CD4-positive, alpha-beta memory T cell (primary cell): ENCODE results near the gene RSKR. TPM values are rescaled to one million over a fixed set of nuclear protein-coding genes. Genes with fewer than 3 reads are reported as not detected.
"Not testable (repeated sequence)": the region's sequence is repeated elsewhere in the genome, so short reads cannot be mapped to it uniquely, and the experiment has no call there.

Source experiments
- CTCF ChIA-PET: fragments of 350-600 bp; sonication (Branson Sonifier 250); formaldehyde crosslinking; loops from one replicate; lab custom pipeline; 2021; ENCODE audit warnings: inconsistent platforms; ENCODE audit not compliant: partially characterized antibody; lab: Charles Lee
- POLR2A ChIA-PET: fragments of 350-600 bp; sonication (Branson Sonifier 250); formaldehyde crosslinking; loops from one replicate; lab custom pipeline; 2021; ENCODE audit not compliant: partially characterized antibody; lab: Charles Lee
- DNase-seq, 5 donors: peaks; one replicate each; pipeline versions ENCODE4 v3.0.0 to v3.0.0-alpha.2; 2020 to 2022; ENCODE audit warnings: mixed read lengths in 1 of 5
- H3K27ac ChIP-seq: one replicate; pipeline ENCODE4 v1.7.0; 2013; ENCODE audit warnings: low read depth, low read length
- H3K27me3 ChIP-seq: 2 replicates; pipeline ENCODE4 v1.7.0; 2013; ENCODE audit warnings: mild to moderate bottlenecking, low read length, moderate library complexity; ENCODE audit not compliant: insufficient read depth
- H3K36me3 ChIP-seq: 2 replicates; pipeline ENCODE4 v1.7.0; 2013; ENCODE audit warnings: mild to moderate bottlenecking, low read length, moderate library complexity; ENCODE audit not compliant: insufficient read depth
- H3K4me1 ChIP-seq: 2 replicates; pipeline ENCODE4 v1.7.0; 2013; ENCODE audit warnings: mild to moderate bottlenecking, low read length, moderate library complexity; ENCODE audit not compliant: insufficient read depth
- H3K4me3 ChIP-seq, 2 donors: one replicate each; pipeline ENCODE4 v1.7.0; 2013; ENCODE audit warnings: low read length in 2 of 2, mild to moderate bottlenecking in 1 of 2
- H3K9me3 ChIP-seq, 2 donors: one replicate each; pipeline ENCODE4 v1.7.0; 2013; ENCODE audit warnings: low read length in 2 of 2, control low read depth in 1 of 2; ENCODE audit not compliant: control insufficient read depth in 1 of 2
- H3K27ac Mint-ChIP-seq, 7 donors: one replicate each; pipeline ENCODE4 v1.8.0; 2020 to 2021; ENCODE audit warnings: mixed read lengths in 7 of 7, mild to moderate bottlenecking in 6 of 7, inconsistent platforms in 3 of 7, moderate library complexity in 3 of 7
- H3K27me3 Mint-ChIP-seq, 2 donors: one replicate each; pipeline ENCODE4 v1.8.0; 2020 to 2021; ENCODE audit warnings: mixed read lengths in 2 of 2
- H3K36me3 Mint-ChIP-seq, 2 donors: one replicate each; pipeline ENCODE4 v1.8.0; 2020 to 2021; ENCODE audit warnings: mixed read lengths in 2 of 2, inconsistent platforms in 1 of 2, mild to moderate bottlenecking in 1 of 2
- H3K4me1 Mint-ChIP-seq, 4 donors: one replicate each; pipeline ENCODE4 v1.8.0; 2020 to 2021; ENCODE audit warnings: mixed read lengths in 4 of 4, mild to moderate bottlenecking in 1 of 4
- H3K4me3 Mint-ChIP-seq, 8 donors: one replicate each; pipeline ENCODE4 v1.8.0; 2020 to 2021; ENCODE audit warnings: mixed read lengths in 8 of 8, mild to moderate bottlenecking in 7 of 8, moderate library complexity in 6 of 8, inconsistent platforms in 3 of 8
- H3K9me3 Mint-ChIP-seq, 8 donors: one replicate each; pipeline ENCODE4 v1.8.0; 2020 to 2021; ENCODE audit warnings: mixed read lengths in 8 of 8, mild to moderate bottlenecking in 5 of 8, inconsistent platforms in 3 of 8, moderate library complexity in 1 of 8
- intact Hi-C: fragments of 100-400 bp; cut with micrococcal nuclease; formaldehyde crosslinking; loops from one replicate; pipeline ENCODE4 v1.15.1; 2023
- polyA plus RNA-seq, 2 donors: library from polyadenylated mRNA; unstranded; fragments of 300-500 nt; fragmentation: Illumina TruSeq; gene quantifications; one replicate each; pipeline ENCODE4 v1.2.3, GENCODE V29; 2021
- total RNA-seq, 2 experiments: library from RNA; stranded (reverse); gene quantifications; one replicate each; pipeline ENCODE4 v1.2.3, GENCODE V29; 2021

RSKR gene
- total and polyA plus RNA-seq, 4 experiments from 2014 or later = 27.2 to 29.6 TPM; not detected in 2

DNA sequence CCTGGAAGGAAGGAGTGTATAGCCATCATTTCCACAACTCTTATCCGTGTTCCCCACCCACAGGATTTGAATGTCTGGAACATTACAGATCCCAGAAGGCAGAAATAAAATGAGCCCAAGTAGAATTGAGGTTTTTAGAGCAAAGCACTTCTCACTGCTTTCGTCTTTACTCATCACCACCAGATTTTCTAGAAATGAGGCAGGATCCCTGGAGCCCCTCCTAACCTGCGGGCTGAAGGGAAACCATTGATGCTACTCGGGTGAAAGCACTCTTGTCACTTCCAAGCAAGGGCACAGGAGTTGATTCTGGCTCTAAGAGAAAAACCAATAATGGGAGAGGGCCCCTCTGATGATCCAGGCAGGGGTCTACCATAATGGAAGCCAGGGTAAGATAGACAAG lies 34.5 kb downstream of the RSKR start:
- no peaks in the 10 kb centered on the region for H3K27me3 ChIP-seq
- H3K36me3 ChIP-seq = no peaks in the 10 kb centered on the region
- H3K9me3 ChIP-seq = no peaks in the 10 kb centered on the region
- Mint-ChIP-seq H3K36me3 (peaks cover 6 to 8% of the 10 kb centered on the region in 2 donors), H3K4me3 (no peak overlapping the region), H3K4me1 (peaks cover 9 to 22% (median 17%) of the 10 kb centered on the region in 4 donors), H3K27ac (peak overlapping the region in 1 of 7 donors; percentile 48), H3K9me3 (no peaks in the 10 kb centered on the region), H3K27me3 (no peaks in the 10 kb centered on the region)
- CTCF ChIA-PET = no interaction called here
- no peak overlapping the region for H3K4me3 ChIP-seq
- intact Hi-C loops = no loop called here
- peaks cover 19% of the 10 kb centered on the region for H3K4me1 ChIP-seq
- POLR2A ChIA-PET = interaction anchor here (1.2 kb wide), 1 partner anchor 8 kb away, joined by 5 read pairs; the partner anchor contains the start of gene PIGS
- DNase-seq = no peak
- no peak overlapping the region for H3K27ac ChIP-seq

DNA sequence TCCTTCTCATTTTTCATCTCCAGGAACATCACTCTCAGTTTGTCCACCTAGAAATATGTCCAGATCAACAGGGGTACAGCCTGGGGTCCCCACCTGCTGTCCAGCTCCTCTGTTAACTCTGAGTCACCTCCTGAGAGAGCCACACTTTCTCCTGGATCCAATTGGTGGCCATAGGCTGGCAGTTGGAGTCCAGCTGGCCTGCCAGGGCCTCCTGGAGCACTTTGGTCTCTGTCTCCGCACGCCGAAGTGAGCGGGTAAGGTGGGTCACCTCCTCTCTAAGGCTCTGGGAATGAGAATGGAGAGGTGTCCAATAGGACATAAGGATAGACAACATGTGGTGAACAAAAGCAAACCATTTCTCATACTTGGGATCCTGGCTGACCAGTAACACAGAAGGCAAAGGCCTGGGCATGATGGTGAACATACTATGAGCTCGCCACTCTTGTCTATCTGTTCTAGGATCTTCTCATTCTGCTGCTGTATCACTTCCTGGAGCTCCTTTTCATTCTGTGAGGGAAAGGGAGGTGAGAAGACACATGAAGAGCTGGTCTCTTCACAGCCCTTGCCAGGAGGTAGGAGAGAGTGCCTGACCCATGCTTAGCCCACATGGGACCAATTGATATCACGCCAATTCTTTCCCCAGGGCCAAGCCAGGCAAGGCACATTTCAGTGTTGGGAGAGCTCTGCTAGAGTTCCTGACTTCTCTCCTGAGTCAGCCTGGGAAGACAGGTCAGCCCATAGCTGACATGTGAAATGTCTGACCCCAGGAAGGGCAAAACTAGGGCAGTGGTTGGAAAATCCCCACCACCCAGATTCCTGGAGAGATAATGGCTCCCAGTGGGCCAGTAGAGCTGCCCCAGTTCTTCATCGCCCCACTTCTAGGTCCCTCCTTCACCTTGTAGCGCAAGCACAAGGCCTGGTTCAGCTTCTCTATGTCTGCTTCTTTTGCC lies 35.5 kb downstream of the RSKR start:
- H3K9me3 Mint-ChIP-seq = no peaks in the 10 kb centered on the region
- Histone ChIP-seq H3K27ac (no peak overlapping the region), H3K27me3 (no peaks in the 10 kb centered on the region), H3K4me1 (peaks cover 19% of the 10 kb centered on the region), H3K4me3 (no peak overlapping the region), H3K36me3 (no peaks in the 10 kb centered on the region), H3K9me3 (no peaks in the 10 kb centered on the region)
- DNase-seq = no peak
- POLR2A ChIA-PET = interaction anchor here (1.3 to 13.1 kb wide), 3 partner anchors 22 to 66 kb away, joined by 8 to 169 read pairs (median 20); partner anchors contain the start of genes BLTP2 and SPAG5
- no peaks in the 10 kb centered on the region for H3K27me3 Mint-ChIP-seq
- peaks cover 10 to 29% (median 17%) of the 10 kb centered on the region in 4 donors for H3K4me1 Mint-ChIP-seq
- intact Hi-C loops = no loop called here
- peaks cover 0 to 9% of the 10 kb centered on the region in 2 donors for H3K36me3 Mint-ChIP-seq
- CTCF ChIA-PET = interaction anchor here (1.4 to 1.5 kb wide), 2 partner anchors 30 to 34 kb away, joined by 4 to 5 read pairs; no protein-coding TSS in a partner anchor
- peak overlapping the region in 1 of 8 donors; percentile 35 for H3K4me3 Mint-ChIP-seq
- H3K27ac Mint-ChIP-seq = peak overlapping the region in 3 of 7 donors; percentile 41 to 64 (median 48)

GRCh38 chr17:28577466-28577824 lies 36.5 kb downstream of the RSKR start:
- H3K4me1 ChIP-seq = peaks cover 30% of the 10 kb centered on the region
- POLR2A ChIA-PET = interaction anchor here (0.8 to 13.1 kb wide), 11 partner anchors 10 to 372 kb away, joined by 3 to 169 read pairs (median 6); partner anchors contain the start of genes BLTP2, SDF2, SPAG5 and SUPT6H
- peaks cover 18 to 39% (median 24%) of the 10 kb centered on the region in 4 donors for H3K4me1 Mint-ChIP-seq
- H3K36me3 ChIP-seq = no peaks in the 10 kb centered on the region
- H3K4me3 Mint-ChIP-seq = peak overlapping the region in 2 of 8 donors; percentile 85 to 89
- H3K9me3 Mint-ChIP-seq = no peaks in the 10 kb centered on the region
- no peak for DNase-seq
- intact Hi-C loops = loop anchor here (1.0 kb wide), 1 partner anchor 22 kb away; the partner anchor contains the start of gene SPAG5
- H3K27ac Mint-ChIP-seq = peak overlapping the region in 2 of 7 donors; percentile 38 to 89
- CTCF ChIA-PET = interaction anchor here (1.4 to 1.5 kb wide), 3 partner anchors 19 to 35 kb away, joined by 3 to 5 read pairs (median 4); no protein-coding TSS in a partner anchor
- peak overlapping the region; percentile 59 for H3K27ac ChIP-seq
- H3K27me3 Mint-ChIP-seq = no peaks in the 10 kb centered on the region
- H3K36me3 Mint-ChIP-seq = peaks cover 0 to 9% of the 10 kb centered on the region in 2 donors
- H3K27me3 ChIP-seq = no peaks in the 10 kb centered on the region
- H3K9me3 ChIP-seq = no peaks in the 10 kb centered on the region
- peak overlapping the region in 1 of 2 donors; percentile 20 for H3K4me3 ChIP-seq

- intact Hi-C loops = loop anchor here (1.0 kb wide), 1 partner anchor 22 kb away; the partner anchor contains the start of gene SPAG5
- peaks cover 0 to 10% of the 10 kb centered on the region in 2 donors for H3K36me3 Mint-ChIP-seq
- no peaks in the 10 kb centered on the region for H3K9me3 Mint-ChIP-seq
Measured at GRCh38 chr17:28576758-28577465, 37.1 kb downstream of the RSKR start, which contains the start of gene ALDOC. Gene ALDOC (minus strand): TSS chr17:28576895. CDS start chr17:28575532, 1,363 bp downstream.

GRCh38 chr17:28576016-28576415 lies 38.0 kb downstream of the RSKR start:
- DNase-seq, H3K27me3 Mint-ChIP-seq, H3K9me3 ChIP-seq, intact Hi-C loops, H3K36me3 ChIP-seq, H3K4me3 ChIP-seq, H3K27ac ChIP-seq, H3K9me3 Mint-ChIP-seq, H3K27me3 ChIP-seq: not testable (repeated sequence)
- H3K4me1 Mint-ChIP-seq = peaks cover 23 to 52% (median 33%) of the 10 kb centered on the region in 4 donors
- ChIA-PET POLR2A (interaction anchor here (0.9 to 13.1 kb wide), 9 partner anchors 20 to 374 kb away, joined by 3 to 169 read pairs (median 7); partner anchors contain the start of genes NEK8, RPL23A, SPAG5 and UNC119), CTCF (interaction anchor here (0.8 to 1.0 kb wide), 3 partner anchors 23 to 36 kb away, joined by 3 read pairs; no protein-coding TSS in a partner anchor)
- H3K4me3 Mint-ChIP-seq = peak overlapping the region; percentile 81 to 89 (median 84)
- peaks cover 38% of the 10 kb centered on the region for H3K4me1 ChIP-seq
- H3K36me3 Mint-ChIP-seq = peaks cover 0 to 17% of the 10 kb centered on the region in 2 donors
- H3K27ac Mint-ChIP-seq = peak overlapping the region; percentile 17 to 92 (median 79)

More at GRCh38 chr17:28576758-28577465, 37.1 kb downstream of the RSKR start, which contains the start of gene ALDOC:
- no peaks in the 10 kb centered on the region for H3K9me3 ChIP-seq
- CTCF ChIA-PET = interaction anchor here (1.0 to 1.5 kb wide), 3 partner anchors 19 to 36 kb away, joined by 3 to 4 read pairs (median 3); no protein-coding TSS in a partner anchor
- Mint-ChIP-seq H3K4me3 (peak within 1 kb of the TSS; percentile 81 to 89 (median 84)), H3K27me3 (no peaks in the 10 kb centered on the region), H3K27ac (peak within 1 kb of the TSS; percentile 79 to 92 (median 90)), H3K4me1 (peaks cover 23 to 45% (median 30%) of the 10 kb centered on the region in 4 donors)
- no peaks in the 10 kb centered on the region for H3K27me3 ChIP-seq
- H3K4me3 ChIP-seq = peak within 1 kb of the TSS; percentile 20 to 51
- peaks cover 35% of the 10 kb centered on the region for H3K4me1 ChIP-seq
- no peaks in the 10 kb centered on the region for H3K36me3 ChIP-seq
- POLR2A ChIA-PET = interaction anchor here (0.6 to 13.1 kb wide), 17 partner anchors 10 to 373 kb away, joined by 3 to 169 read pairs (median 4); partner anchors contain the start of genes BLTP2, NEK8, RPL23A and SDF2
- peak within 1 kb of the TSS; percentile 59 for H3K27ac ChIP-seq
- peak; percentile 97 to 98 (median 98) for DNase-seq

- Mint-ChIP-seq H3K36me3 (peaks cover 0 to 20% of the 10 kb centered on the region in 2 donors), H3K9me3 (no peaks in the 10 kb centered on the region), H3K27me3 (no peaks in the 10 kb centered on the region), H3K4me3 (peak overlapping the region in 3 of 8 donors; percentile 32 to 89 (median 85)), H3K27ac (peak overlapping the region in 1 of 7 donors; percentile 8), H3K4me1 (peaks cover 25 to 60% (median 38%) of the 10 kb centered on the region in 4 donors)
- no peaks in the 10 kb centered on the region for H3K27me3 ChIP-seq
- H3K36me3 ChIP-seq = no peaks in the 10 kb centered on the region
- H3K4me3 ChIP-seq = no peak overlapping the region
- peaks cover 43% of the 10 kb centered on the region for H3K4me1 ChIP-seq
- no peak overlapping the region for H3K27ac ChIP-seq
- intact Hi-C loops = no loop called here
- POLR2A ChIA-PET = interaction anchor here (13.1 kb wide), 1 partner anchor 25 kb away, joined by 169 read pairs; the partner anchor contains the start of gene SPAG5
- H3K9me3 ChIP-seq = no peaks in the 10 kb centered on the region
- CTCF ChIA-PET = interaction anchor here (0.8 to 0.9 kb wide), 2 partner anchors 22 to 37 kb away, joined by 3 read pairs; no protein-coding TSS in a partner anchor
- DNase-seq = no peak
Measured at GRCh38 chr17:28575126-28575795, 38.7 kb downstream of the RSKR start.
